Vagina (tissue), 2 donors: ENCODE measurements around the gene PROZ.
"Not testable (repeated sequence)": the region's sequence is repeated elsewhere in the genome, so short reads cannot be mapped to it uniquely, and the experiment has no call there.

Source experiments
- CTCF ChIP-seq, 3 experiments: fragments of 450-650 bp in 2 of 3; fragments of 200-600 bp in 1 of 3; sonication (generic) in 1 of 3; IDR thresholded peaks; one replicate each; pipeline ENCODE4 v1.5.1; 2017 to 2019; ENCODE audit warnings: antibody characterized with exemption in 3 of 3, mild to moderate bottlenecking in 2 of 3, moderate library complexity in 2 of 3
- POLR2A ChIP-seq, 2 donors: fragments of 450-650 bp; IDR thresholded peaks; one replicate each; pipeline ENCODE4 v1.6.1; 2017; ENCODE audit warnings: antibody characterized with exemption in 2 of 2, mild to moderate bottlenecking in 2 of 2, moderate library complexity in 2 of 2
- POLR2AphosphoS5 ChIP-seq, 2 donors: sonication (generic); formaldehyde crosslinking; IDR thresholded peaks; one replicate each; pipeline ENCODE4 v1.9.0; 2017; ENCODE audit warnings: antibody characterized with exemption in 2 of 2, mild to moderate bottlenecking in 2 of 2, low read depth in 1 of 2; ENCODE audit not compliant: insufficient read depth in 1 of 2

DNA sequence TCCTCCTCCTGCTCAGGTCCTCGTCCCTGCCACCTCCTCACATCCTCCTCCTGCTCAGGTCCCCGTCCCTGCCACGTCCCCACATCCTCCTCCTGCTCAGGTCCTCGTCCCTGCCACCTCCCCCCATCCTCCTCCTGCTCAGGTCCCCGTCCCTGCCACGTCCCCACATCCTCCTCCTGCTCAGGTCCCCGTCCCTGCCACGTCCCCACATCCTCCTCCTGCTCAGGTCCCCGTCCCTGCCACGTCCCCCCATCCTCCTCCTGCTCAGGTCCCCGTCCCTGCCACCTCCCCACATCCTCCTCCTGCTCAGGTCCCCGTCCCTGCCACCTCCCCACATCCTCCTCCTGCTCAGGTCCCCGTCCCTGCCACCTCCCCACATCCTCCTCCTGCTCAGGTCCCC lies 3.5 kb downstream of the PROZ start:
- not testable (repeated sequence) for TF ChIP-seq CTCF (IDR thresholded peaks at IDR 0.05); POLR2A (IDR thresholded peaks at IDR 0.05); POLR2AphosphoS5 (IDR thresholded peaks at IDR 0.05; ENCODE audit: insufficient read depth in 1 of 2, low read depth in 1 of 2)
